ENCODE measurements around the gene LRRC40. TPM values are rescaled to one million over a fixed set of nuclear protein-coding genes. Genes with fewer than 3 reads are reported as not detected.

LRRC40 gene
- total RNA-seq, 1 experiment from 2014 or later, result 32.7 TPM

DNA sequence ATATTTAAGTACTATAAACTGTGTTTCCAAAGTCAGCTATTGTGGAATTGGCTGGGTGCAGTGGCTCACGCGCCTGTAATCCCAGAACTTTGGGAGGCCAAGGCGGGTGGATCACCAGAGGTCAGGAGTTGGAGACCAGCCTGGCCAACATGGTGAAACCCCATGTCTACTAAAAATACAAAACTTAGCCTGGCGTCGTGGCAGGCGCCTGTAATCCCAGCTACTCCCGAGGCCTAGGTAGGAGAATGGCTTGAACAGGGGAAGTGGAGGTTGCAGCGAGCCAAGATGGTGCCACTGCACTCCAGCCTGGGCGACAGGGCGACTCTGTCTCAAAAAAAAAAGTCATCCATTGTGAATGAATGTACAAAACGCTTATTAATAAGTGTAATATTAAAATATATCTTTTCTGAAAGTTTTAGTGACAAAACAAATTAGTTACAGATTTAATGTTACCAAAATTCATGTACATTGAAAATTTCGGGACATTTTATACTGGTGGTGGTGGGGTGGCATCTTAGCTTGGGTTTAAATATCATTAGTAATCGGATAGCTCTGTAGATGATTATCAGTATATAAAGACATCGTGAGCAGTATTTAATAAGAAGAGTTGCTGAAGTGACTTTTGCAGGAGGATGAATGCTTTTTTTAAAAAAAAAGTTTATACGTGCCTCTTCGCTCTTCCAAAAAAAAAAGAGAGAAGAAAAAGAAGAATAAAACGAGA, 15.3 kb upstream of the LRRC40 start:
- POLR2A ChIA-PET (ENCODE audit: low non-redundant PET), result interaction anchor here (0.5 to 1.0 kb wide), 4 partner anchors 15 to 1617 kb away, joined by 3 to 4 read pairs (median 4); partner anchors contain the start of gene CTH

DNA sequence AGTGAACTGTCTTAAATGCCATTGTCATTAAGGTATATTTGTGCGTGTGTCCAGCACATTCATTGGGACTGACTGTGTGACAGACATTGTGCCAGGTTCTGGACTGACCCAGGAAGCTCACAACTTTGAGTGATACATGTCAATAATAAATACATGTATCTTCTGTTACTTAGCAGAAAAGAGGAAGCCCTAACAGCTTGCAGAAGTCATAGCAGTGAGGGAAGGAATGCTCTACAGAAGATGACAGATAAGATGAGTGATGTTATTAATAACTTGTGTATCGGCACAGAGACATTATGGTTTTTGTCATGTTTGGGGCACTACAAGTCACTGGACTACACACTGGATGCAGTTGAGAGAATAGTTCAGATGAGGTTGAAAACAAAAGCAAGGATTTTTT, 14.6 kb upstream of the LRRC40 start:
- CTCF ChIA-PET, result no interaction called here
- POLR2A ChIA-PET (ENCODE audit: low non-redundant PET), result interaction anchor here (1.0 kb wide), 1 partner anchor 191 kb away, joined by 3 read pairs; the partner anchor contains the start of gene CTH
- intact Hi-C loops (cut with micrococcal nuclease; ENCODE audit: unreplicated experiment), result no loop called here
- no peak overlapping the region for H3K4me3 ChIP-seq (ENCODE audit: low read depth, low read length, poor library complexity, severe bottlenecking)
- peaks cover 19% of the 10 kb centered on the region for H3K4me1 ChIP-seq (ENCODE audit: insufficient read depth, low read length, poor library complexity, severe bottlenecking)
- no TSS peak for BruUV-seq (replicated peaks)
- DNase-seq (ENCODE audit: low spot score), result no peak
- no peaks in the 10 kb centered on the region for H3K9me3 ChIP-seq (ENCODE audit: low read depth, low read length, poor library complexity, severe bottlenecking)
- H3K27me3 ChIP-seq (replicated peaks; ENCODE audit: insufficient read depth, low read depth, low read length, poor library complexity), result no peaks in the 10 kb centered on the region
- no peak overlapping the region for H3K27ac ChIP-seq (ENCODE audit: low read depth, low read length, poor library complexity, severe bottlenecking)
- peaks cover 24% of the 10 kb centered on the region for H3K36me3 ChIP-seq (ENCODE audit: insufficient read depth, low read length, poor library complexity, severe bottlenecking)
- no peak for TF ChIP-seq EZH2 (IDR thresholded peaks at IDR 0.05; ENCODE audit: borderline replicate concordance, low read depth, low read length, poor library complexity, severe bottlenecking)
- TF ChIP-seq, protein P1, sequence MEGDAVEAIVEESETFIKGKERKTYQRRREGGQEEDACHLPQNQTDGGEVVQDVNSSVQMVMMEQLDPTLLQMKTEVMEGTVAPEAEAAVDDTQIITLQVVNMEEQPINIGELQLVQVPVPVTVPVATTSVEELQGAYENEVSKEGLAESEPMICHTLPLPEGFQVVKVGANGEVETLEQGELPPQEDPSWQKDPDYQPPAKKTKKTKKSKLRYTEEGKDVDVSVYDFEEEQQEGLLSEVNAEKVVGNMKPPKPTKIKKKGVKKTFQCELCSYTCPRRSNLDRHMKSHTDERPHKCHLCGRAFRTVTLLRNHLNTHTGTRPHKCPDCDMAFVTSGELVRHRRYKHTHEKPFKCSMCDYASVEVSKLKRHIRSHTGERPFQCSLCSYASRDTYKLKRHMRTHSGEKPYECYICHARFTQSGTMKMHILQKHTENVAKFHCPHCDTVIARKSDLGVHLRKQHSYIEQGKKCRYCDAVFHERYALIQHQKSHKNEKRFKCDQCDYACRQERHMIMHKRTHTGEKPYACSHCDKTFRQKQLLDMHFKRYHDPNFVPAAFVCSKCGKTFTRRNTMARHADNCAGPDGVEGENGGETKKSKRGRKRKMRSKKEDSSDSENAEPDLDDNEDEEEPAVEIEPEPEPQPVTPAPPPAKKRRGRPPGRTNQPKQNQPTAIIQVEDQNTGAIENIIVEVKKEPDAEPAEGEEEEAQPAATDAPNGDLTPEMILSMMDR (conservative IDR thresholded peaks at IDR 0.05; ENCODE audit: low read depth, low read length), result no peak

More for the DNA sequence above, 15.3 kb upstream of the LRRC40 start:
- Histone ChIP-seq H3K4me1 (ENCODE audit: insufficient read depth, low read length, poor library complexity, severe bottlenecking) (peaks cover 19% of the 10 kb centered on the region), H3K27ac (ENCODE audit: low read depth, low read length, poor library complexity, severe bottlenecking) (peak overlapping the region; percentile 98), H3K4me3 (ENCODE audit: low read depth, low read length, poor library complexity, severe bottlenecking) (peak overlapping the region; percentile 89), H3K27me3 (replicated peaks; ENCODE audit: insufficient read depth, low read depth, low read length, poor library complexity) (no peaks in the 10 kb centered on the region), H3K9me3 (ENCODE audit: low read depth, low read length, poor library complexity, severe bottlenecking) (no peaks in the 10 kb centered on the region), H3K36me3 (ENCODE audit: insufficient read depth, low read length, poor library complexity, severe bottlenecking) (peaks cover 30% of the 10 kb centered on the region)
- no peak for DNase-seq (ENCODE audit: low spot score)
- TSS peak; percentile 98 for BruUV-seq (replicated peaks)
- no peak for TF ChIP-seq EZH2 (IDR thresholded peaks at IDR 0.05; ENCODE audit: borderline replicate concordance, low read depth, low read length, poor library complexity, severe bottlenecking)
- TF ChIP-seq, protein P1 (conservative IDR thresholded peaks at IDR 0.05; ENCODE audit: low read depth, low read length), result no peak
- CTCF ChIA-PET, result no interaction called here
- intact Hi-C loops (cut with micrococcal nuclease; ENCODE audit: unreplicated experiment), result no loop called here

DNA sequence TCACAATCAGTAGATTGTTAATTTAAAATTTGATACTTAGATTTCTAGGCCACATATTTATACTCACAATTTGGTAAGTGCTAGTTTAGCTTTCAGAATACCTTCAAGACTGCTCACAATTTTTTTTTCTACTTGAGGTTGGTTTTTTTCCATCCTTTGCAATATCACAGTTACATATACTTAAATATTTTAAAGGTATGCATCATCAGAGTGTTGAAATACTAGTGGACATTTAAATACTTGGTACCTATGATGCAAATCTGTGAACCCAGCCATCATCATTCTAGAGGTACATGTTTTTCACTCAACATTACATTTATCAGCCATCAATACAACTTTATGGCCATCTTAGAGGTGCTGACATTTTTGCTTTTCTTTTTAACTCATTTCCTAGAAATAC, 6.2 kb upstream of the LRRC40 start:
- DNase-seq (ENCODE audit: low spot score), result no peak
- POLR2A ChIA-PET (ENCODE audit: low non-redundant PET), result interaction anchor here (0.7 kb wide), 1 partner anchor 10 kb away, joined by 4 read pairs; the partner anchor contains the start of gene SRSF11
- intact Hi-C loops (cut with micrococcal nuclease; ENCODE audit: unreplicated experiment), result no loop called here
- no TSS peak for BruUV-seq (replicated peaks)
- Histone ChIP-seq H3K27ac (ENCODE audit: low read depth, low read length, poor library complexity, severe bottlenecking) (no peak overlapping the region), H3K4me1 (ENCODE audit: insufficient read depth, low read length, poor library complexity, severe bottlenecking) (peaks cover 6% of the 10 kb centered on the region), H3K27me3 (replicated peaks; ENCODE audit: insufficient read depth, low read depth, low read length, poor library complexity) (no peaks in the 10 kb centered on the region), H3K36me3 (ENCODE audit: insufficient read depth, low read length, poor library complexity, severe bottlenecking) (peaks cover 13% of the 10 kb centered on the region), H3K9me3 (ENCODE audit: low read depth, low read length, poor library complexity, severe bottlenecking) (no peaks in the 10 kb centered on the region), H3K4me3 (ENCODE audit: low read depth, low read length, poor library complexity, severe bottlenecking) (no peak overlapping the region)
- TF ChIP-seq EZH2 (IDR thresholded peaks at IDR 0.05; ENCODE audit: borderline replicate concordance, low read depth, low read length, poor library complexity, severe bottlenecking), result no peak
- TF ChIP-seq, protein P1 (conservative IDR thresholded peaks at IDR 0.05; ENCODE audit: low read depth, low read length), result no peak
- CTCF ChIA-PET, result no interaction called here

All from A673 (cell line).